Stimulated activated CD8-positive, alpha-beta memory T cell treated with anti-CD3 and anti-CD28 coated beads, Interleukin-4, amount 100 ng/mL, for 4 hours (primary cell): ENCODE results near the gene MAD2L1BP.
"Not testable (repeated sequence)": the region's sequence is repeated elsewhere in the genome, so short reads cannot be mapped to it uniquely, and the experiment has no call there.

Experiments
- DNase-seq, 2 donors: peaks; one replicate each; pipeline ENCODE4 v3.0.0-alpha.2; 2020; ENCODE audit warnings: low read depth in 2 of 2, low spot score in 1 of 2

The MAD2L1BP gene

GRCh38 chr6:43625393-43625992, 10.1 kb upstream of the MAD2L1BP start:
- DNase-seq, result no peak

GRCh38 chr6:43627008-43627825, 8.4 kb upstream of the MAD2L1BP start:
- no peak for DNase-seq

GRCh38 chr6:43628393-43629103, 7.1 kb upstream of the MAD2L1BP start:
- DNase-seq, result peak; percentile 21 to 22

- DNase-seq, result peak; percentile 84 to 95
Measured at GRCh38 chr6:43629104-43629504, 6.5 kb upstream of the MAD2L1BP start, which contains the start of gene GTPBP2. Gene GTPBP2 (minus strand): TSS chr6:43629264. CDS start chr6:43629162, 102 bp downstream.

- peak; percentile 56 to 70 for DNase-seq
Measured at GRCh38 chr6:43629505-43630300, 5.9 kb upstream of the MAD2L1BP start.

- no peak for DNase-seq
Measured at GRCh38 chr6:43630980-43631619, 4.5 kb upstream of the MAD2L1BP start.

- DNase-seq, result not testable (repeated sequence)
Measured at GRCh38 chr6:43633002-43633401, 2.6 kb upstream of the MAD2L1BP start.

- DNase-seq, result no peak
Measured at GRCh38 chr6:43634702-43635303, 837 bp upstream of the MAD2L1BP start.

GRCh38 chr6:43636308-43636659, 644 bp downstream of the MAD2L1BP start:
- no peak for DNase-seq

GRCh38 chr6:43639984-43640800, 4.6 kb downstream of the MAD2L1BP start:
- DNase-seq, result no peak

GRCh38 chr6:43644940-43645612, 9.4 kb downstream of the MAD2L1BP start, which contains the start of gene RSPH9:
Gene RSPH9 (plus strand): TSS chr6:43645036. CDS start chr6:43645099, 63 bp downstream.
- peak; percentile 27 for DNase-seq

GRCh38 chr6:43645613-43645964, 9.9 kb downstream of the MAD2L1BP start:
- DNase-seq, result no peak

GRCh38 chr6:43647613-43648012, 12.0 kb downstream of the MAD2L1BP start:
- no peak for DNase-seq

- DNase-seq, result no peak
Measured at GRCh38 chr6:43648248-43648647, 12.6 kb downstream of the MAD2L1BP start.

- DNase-seq, result not testable (repeated sequence)
Measured at GRCh38 chr6:43652822-43653221, 17.2 kb downstream of the MAD2L1BP start.

GRCh38 chr6:43657221-43657802, 21.7 kb downstream of the MAD2L1BP start:
- no peak for DNase-seq

- no peak for DNase-seq
Measured at GRCh38 chr6:43658161-43658560, 22.5 kb downstream of the MAD2L1BP start.

GRCh38 chr6:43662948-43663347, 27.3 kb downstream of the MAD2L1BP start:
- not testable (repeated sequence) for DNase-seq
